ENCODE measurements around the gene HLA-DQA1.

GRCh38 chr6:32664354-32664753, 27.1 kb downstream of the HLA-DQA1 start:
- TF ChIP-seq FOS (IDR thresholded peaks at IDR 0.05; ENCODE audit: borderline replicate concordance, extremely low read depth, insufficient read length) (no peak), EP300 (IDR thresholded peaks at IDR 0.05; ENCODE audit: borderline replicate concordance in 1 of 2, control insufficient read depth in 1 of 2, low read depth in 2 of 2, low read length in 2 of 2) (no peak), CTCF (IDR thresholded peaks at IDR 0.05 in 2 of 3, conservative IDR thresholded peaks at IDR 0.05 in 1 of 3; ENCODE audit: control insufficient read depth in 2 of 3, extremely low read depth in 1 of 3, insufficient read depth in 1 of 3, low read depth in 3 of 3, low read length in 3 of 3) (no peak), EZH2 (IDR thresholded peaks at IDR 0.05; ENCODE audit: borderline replicate concordance, control insufficient read depth, low read depth, low read length) (no peak), CEBPZ (IDR thresholded peaks at IDR 0.05; ENCODE audit: low read depth, low read length) (no peak), CHD4 (IDR thresholded peaks at IDR 0.05) (no peak), POLR2A (IDR thresholded peaks at IDR 0.05; ENCODE audit: low read depth, low read length) (peak; percentile 45), TAF1 (IDR thresholded peaks at IDR 0.05; ENCODE audit: borderline replicate concordance, low read depth, low read length) (no peak)
